SJSA1 (cell line): ENCODE data around the gene PURA. TPM values are rescaled to one million over a fixed set of nuclear protein-coding genes. Genes with fewer than 3 reads are reported as not detected.

Source experiments
- DNase-seq, 2 experiments: peaks; one replicate each; pipeline ENCODE4 v3.0.0-alpha.2; 2015 to 2020; ENCODE audit warnings: low spot score in 2 of 2, low read depth in 1 of 2
- H3K27ac ChIP-seq: fragments of 250-450 bp; sonication (Bioruptor Pico); 2 replicates; pipeline ENCODE4 v1.5.1; 2020; ENCODE audit warnings: mild to moderate bottlenecking, moderate library complexity
- H3K27me3 ChIP-seq: fragments of 250-450 bp; sonication (Bioruptor Pico); replicated peaks from 2 replicates; pipeline ENCODE4 v1.5.1; 2020; ENCODE audit warnings: mild to moderate bottlenecking, moderate library complexity
- H3K36me3 ChIP-seq: fragments of 250-450 bp; sonication (Bioruptor Pico); 2 replicates; pipeline ENCODE4 v1.5.1; 2020; ENCODE audit warnings: mild to moderate bottlenecking
- H3K4me1 ChIP-seq: fragments of 250-450 bp; sonication (Bioruptor Pico); replicated peaks from 2 replicates; pipeline ENCODE4 v1.6.1; 2021; ENCODE audit warnings: mild to moderate bottlenecking
- H3K4me3 ChIP-seq: fragments of 250-450 bp; sonication (Bioruptor Pico); 2 replicates; pipeline ENCODE4 v1.5.1; 2020; ENCODE audit warnings: mild to moderate bottlenecking
- H3K9me3 ChIP-seq: fragments of 250-450 bp; sonication (Bioruptor Pico); replicated peaks from 2 replicates; pipeline ENCODE4 v1.5.1; 2020; ENCODE audit warnings: mild to moderate bottlenecking
- total RNA-seq: library from RNA; depleted of rRNA; stranded (reverse); fragments of >200 nt; shearing (Covaris generic); gene quantifications from 2 replicates; pipeline ENCODE4 v1.2.3, GENCODE V29; 2014

PURA gene
- total RNA-seq, 1 experiment from 2014 or later: 16.7 TPM

DNA sequence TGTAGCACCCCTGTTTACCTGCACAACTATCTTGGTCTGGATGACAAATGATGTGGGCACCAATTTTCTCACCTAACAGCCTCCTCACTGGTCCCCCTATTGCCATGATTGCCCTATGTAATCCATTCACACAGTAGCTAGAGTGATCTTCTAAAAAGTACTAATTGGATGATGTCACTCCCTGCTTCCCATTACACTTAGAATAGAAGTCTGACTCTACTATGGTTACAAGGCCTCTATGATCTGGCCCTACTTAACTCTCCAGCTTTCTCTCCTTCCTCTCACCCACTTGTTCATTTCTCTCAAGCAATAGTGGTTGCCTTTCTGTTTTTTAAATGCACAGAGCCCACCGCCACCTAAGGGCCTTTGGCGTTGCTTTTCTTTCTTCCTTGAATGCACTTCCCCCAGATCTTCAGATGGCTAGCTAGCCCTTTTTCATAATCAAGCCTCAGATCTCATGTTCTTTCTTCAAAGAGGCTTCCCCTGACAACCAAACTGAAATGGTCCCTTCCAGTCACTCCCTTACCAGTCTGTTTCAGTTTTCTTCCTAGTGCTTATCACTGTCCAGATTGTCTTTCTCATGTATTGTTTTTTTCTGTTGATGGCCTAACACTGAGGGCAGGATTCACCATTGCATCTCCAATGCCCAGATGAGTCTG lies 20.5 kb downstream of the PURA start:
- no peak for DNase-seq
- Histone ChIP-seq H3K27ac (no peak overlapping the region), H3K27me3 (no peaks in the 10 kb centered on the region), H3K9me3 (no peaks in the 10 kb centered on the region), H3K36me3 (no peaks in the 10 kb centered on the region), H3K4me1 (peaks cover 16% of the 10 kb centered on the region), H3K4me3 (no peak overlapping the region)

- no peak overlapping the region for H3K27ac ChIP-seq
- peaks cover 16% of the 10 kb centered on the region for H3K4me1 ChIP-seq
- no peaks in the 10 kb centered on the region for H3K36me3 ChIP-seq
- no peaks in the 10 kb centered on the region for H3K9me3 ChIP-seq
- H3K4me3 ChIP-seq: no peak overlapping the region
- peak in 1 of 2 experiments; percentile 29 for DNase-seq
- H3K27me3 ChIP-seq: no peaks in the 10 kb centered on the region
Measured at GRCh38 chr5:140135127-140135526, 21.2 kb downstream of the PURA start.

DNA sequence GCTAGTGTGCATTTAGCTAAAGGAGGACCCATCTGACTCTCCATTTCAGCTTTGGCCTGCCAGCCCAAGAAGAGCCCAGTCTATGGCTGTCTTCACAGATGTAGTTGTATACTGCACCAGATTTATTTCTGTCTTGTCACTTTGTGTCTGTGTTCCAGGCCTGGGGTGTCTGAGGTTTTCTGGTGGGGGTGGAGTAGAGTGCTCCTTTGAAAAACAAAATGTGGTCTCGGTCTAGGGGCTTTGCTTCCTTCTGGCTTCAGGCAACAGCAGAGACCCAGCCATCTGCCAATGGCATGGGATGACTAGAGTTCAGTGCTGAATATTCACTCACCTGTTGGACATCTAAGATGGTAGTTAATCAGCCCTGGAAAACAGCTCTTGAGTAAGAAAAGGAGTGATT lies 22.7 kb downstream of the PURA start:
- Histone ChIP-seq H3K36me3 (no peaks in the 10 kb centered on the region), H3K4me3 (no peak overlapping the region), H3K4me1 (peaks cover 11% of the 10 kb centered on the region), H3K27me3 (no peaks in the 10 kb centered on the region), H3K27ac (no peak overlapping the region), H3K9me3 (no peaks in the 10 kb centered on the region)
- DNase-seq: peak in 1 of 2 experiments; percentile 33

DNA sequence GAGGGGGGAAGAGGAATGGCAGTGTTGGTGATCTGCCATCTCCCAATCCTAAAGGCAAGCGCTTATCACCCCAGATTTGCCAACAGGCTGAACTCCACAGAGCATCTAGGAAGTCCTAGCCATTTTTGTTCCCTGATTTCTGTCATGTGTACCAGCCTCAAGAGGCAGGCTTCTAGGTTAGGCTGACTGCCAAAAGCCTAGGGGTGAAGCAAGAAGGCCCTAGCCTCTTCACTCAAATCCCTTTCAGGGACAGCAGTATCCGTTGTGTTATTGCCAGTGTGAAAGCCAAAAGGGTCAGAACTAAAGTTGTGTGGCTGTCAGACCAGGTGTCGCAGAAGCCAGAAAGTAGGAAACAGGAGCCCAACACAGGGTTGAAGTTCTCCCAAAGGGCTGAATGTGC lies 26.5 kb downstream of the PURA start:
- Histone ChIP-seq H3K9me3 (no peaks in the 10 kb centered on the region), H3K27me3 (no peaks in the 10 kb centered on the region), H3K4me1 (no peaks in the 10 kb centered on the region), H3K36me3 (no peaks in the 10 kb centered on the region), H3K27ac (no peak overlapping the region), H3K4me3 (no peak overlapping the region)
- DNase-seq: peak in 1 of 2 experiments; percentile 16

- Histone ChIP-seq H3K27ac (no peak overlapping the region), H3K4me1 (no peaks in the 10 kb centered on the region; the same call in 1 of the 2 replicates), H3K9me3 (no peaks in the 10 kb centered on the region), H3K27me3 (no peaks in the 10 kb centered on the region), H3K36me3 (no peaks in the 10 kb centered on the region), H3K4me3 (no peak overlapping the region)
- peak in 1 of 2 experiments; percentile 35 for DNase-seq
Measured at GRCh38 chr5:140141241-140141640, 27.3 kb downstream of the PURA start.

DNA sequence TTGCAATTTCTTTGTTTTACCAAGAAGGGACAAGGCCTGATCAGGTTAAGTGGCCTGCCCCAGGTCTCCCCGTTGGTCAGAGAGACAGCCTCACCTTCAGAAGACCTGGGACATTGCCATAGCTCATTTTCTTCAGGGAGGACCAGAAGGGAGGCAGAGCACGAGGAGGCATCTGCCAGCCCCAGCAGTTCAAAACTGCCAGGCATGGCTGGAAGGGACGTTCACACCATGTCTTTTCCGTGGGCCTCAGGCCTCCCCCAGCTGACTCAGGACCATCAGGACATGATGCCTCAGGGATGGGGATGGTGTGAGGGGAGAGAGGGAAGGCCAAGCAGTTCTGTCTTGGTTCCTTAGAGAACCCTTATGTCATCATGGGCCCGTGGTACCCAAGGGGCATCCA lies 28.3 kb downstream of the PURA start:
- DNase-seq: peak in 1 of 2 experiments; percentile 36
- H3K9me3 ChIP-seq: no peaks in the 10 kb centered on the region
- no peak overlapping the region for H3K27ac ChIP-seq

GRCh38 chr5:140142856-140143255 lies 28.9 kb downstream of the PURA start:
- DNase-seq: peak in 1 of 2 experiments; percentile 30
- Histone ChIP-seq H3K36me3 (no peaks in the 10 kb centered on the region), H3K27ac (no peak overlapping the region), H3K4me3 (no peak overlapping the region), H3K4me1 (no peaks in the 10 kb centered on the region; the same call in 1 of the 2 replicates), H3K27me3 (no peaks in the 10 kb centered on the region), H3K9me3 (no peaks in the 10 kb centered on the region)

More for the DNA sequence above, 28.3 kb downstream of the PURA start:
- Histone ChIP-seq H3K4me1 (no peaks in the 10 kb centered on the region; the same call in 1 of the 2 replicates), H3K4me3 (no peak overlapping the region), H3K27me3 (no peaks in the 10 kb centered on the region), H3K36me3 (no peaks in the 10 kb centered on the region)

DNA sequence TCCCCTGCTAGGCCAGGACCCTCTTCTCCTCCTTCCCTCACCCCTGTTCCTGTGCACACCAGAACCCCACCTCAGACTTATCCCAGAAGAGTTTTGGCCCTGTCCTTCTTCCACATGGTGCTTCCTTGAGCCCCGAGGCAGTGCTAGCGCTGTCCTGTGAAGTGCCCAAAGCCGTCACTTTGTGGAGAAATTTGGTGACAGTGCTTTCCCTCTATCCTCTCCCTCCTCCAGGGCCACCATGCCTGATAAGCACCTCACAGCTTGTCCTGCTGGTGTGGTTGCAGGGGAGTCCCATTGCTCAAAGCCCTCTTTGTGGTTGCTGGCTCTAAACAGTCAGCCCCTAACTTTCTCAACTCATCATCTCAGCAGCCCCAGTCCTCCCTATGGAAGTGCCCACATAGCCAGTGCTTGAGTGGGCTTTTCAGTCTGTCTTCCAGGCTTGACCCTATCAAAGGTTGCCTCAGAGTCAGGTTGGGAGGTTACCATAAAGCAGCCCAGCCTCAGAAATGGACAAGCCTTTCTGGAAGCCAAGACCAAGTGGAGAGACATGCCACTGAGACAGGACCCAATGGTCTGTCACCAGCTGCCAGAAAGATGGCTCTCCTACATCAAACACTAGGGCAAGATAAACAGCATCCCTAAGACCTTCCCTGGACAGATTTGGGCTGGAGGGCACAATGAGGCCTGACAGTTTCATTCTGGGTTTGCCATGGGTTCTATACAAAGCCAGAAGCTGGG lies 29.8 kb downstream of the PURA start:
- peak in 1 of 2 experiments; percentile 29 for DNase-seq
- H3K9me3 ChIP-seq: no peaks in the 10 kb centered on the region
- no peaks in the 10 kb centered on the region for H3K36me3 ChIP-seq
- H3K27ac ChIP-seq: no peak overlapping the region
- H3K4me3 ChIP-seq: no peak overlapping the region
- H3K27me3 ChIP-seq: no peaks in the 10 kb centered on the region
- H3K4me1 ChIP-seq: no peaks in the 10 kb centered on the region; the same call in 1 of the 2 replicates

- peak in 1 of 2 experiments; percentile 36 for DNase-seq
Measured at GRCh38 chr5:140145256-140145655, 31.3 kb downstream of the PURA start.

DNA sequence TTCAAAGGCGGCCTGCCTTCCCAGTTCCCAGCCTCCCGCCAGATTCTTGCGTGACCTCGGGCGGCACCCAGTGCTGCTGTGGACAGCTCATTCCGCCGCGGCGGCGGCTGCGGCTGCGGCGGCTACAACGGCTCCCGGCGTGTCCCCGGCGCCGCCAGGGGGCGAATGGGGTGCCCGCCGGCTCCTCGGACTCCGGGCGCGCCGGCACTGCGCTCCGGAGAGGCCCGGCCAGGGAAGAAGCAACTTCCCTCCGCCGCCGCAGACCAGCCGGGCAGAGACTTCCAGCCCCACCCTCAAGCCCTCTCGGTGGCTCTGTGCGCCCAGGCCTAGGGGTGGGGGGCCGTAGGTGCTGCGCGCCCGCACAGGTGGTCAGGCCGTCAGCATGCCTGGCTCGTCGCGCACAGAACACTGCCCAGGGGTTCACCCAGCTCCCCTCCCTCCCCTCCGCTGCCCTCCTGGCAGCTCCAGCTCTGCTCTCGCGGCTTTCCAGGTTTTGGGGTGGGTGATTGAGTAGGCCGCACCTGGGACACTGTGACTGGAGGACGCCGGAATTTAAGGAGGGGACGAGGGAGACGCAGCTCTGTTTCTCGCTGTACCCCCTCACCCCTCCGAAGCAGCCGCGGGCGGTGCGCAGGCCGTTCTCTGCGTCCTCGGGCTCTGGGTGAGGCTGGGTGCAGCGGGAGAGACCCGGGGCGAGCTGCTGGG lies 32.1 kb downstream of the PURA start:
- Histone ChIP-seq H3K27ac (no peak overlapping the region), H3K27me3 (no peaks in the 10 kb centered on the region), H3K4me3 (no peak overlapping the region), H3K9me3 (no peaks in the 10 kb centered on the region), H3K36me3 (no peaks in the 10 kb centered on the region), H3K4me1 (no peaks in the 10 kb centered on the region; the same call in 1 of the 2 replicates)
- DNase-seq: peak in 1 of 2 experiments; percentile 51

More at GRCh38 chr5:140145256-140145655, 31.3 kb downstream of the PURA start:
- no peaks in the 10 kb centered on the region for H3K9me3 ChIP-seq
- H3K36me3 ChIP-seq: no peaks in the 10 kb centered on the region
- H3K27me3 ChIP-seq: no peaks in the 10 kb centered on the region
- H3K4me3 ChIP-seq: no peak overlapping the region
- H3K4me1 ChIP-seq: no peaks in the 10 kb centered on the region; the same call in 1 of the 2 replicates
- no peak overlapping the region for H3K27ac ChIP-seq

- H3K4me3 ChIP-seq: no peak overlapping the region
- no peak overlapping the region for H3K27ac ChIP-seq
- H3K4me1 ChIP-seq: no peaks in the 10 kb centered on the region; the same call in 1 of the 2 replicates
- H3K36me3 ChIP-seq: no peaks in the 10 kb centered on the region
- no peak for DNase-seq
- H3K27me3 ChIP-seq: no peaks in the 10 kb centered on the region
- no peaks in the 10 kb centered on the region for H3K9me3 ChIP-seq
Measured at GRCh38 chr5:140146523-140146842, 32.6 kb downstream of the PURA start.

DNA sequence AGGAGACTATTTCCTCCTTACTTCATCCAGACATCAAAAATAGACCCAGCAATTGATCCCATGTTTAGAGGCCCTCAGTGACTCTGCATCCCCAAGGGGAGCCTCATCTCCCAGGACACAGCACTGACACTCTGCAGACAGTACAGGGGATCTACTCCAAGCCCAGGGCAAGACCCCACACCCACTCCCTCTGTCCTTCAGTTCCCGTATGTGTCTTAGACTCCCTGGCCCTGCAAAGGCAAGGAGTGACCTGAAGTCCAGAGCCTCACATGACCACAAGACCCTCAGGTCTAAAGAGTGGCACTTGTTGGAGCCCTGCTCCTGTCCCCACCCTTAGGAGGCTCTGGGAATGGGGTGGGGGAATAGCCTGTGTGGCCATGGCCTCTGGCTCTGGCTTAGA lies 33.6 kb downstream of the PURA start:
- no peak overlapping the region for H3K4me3 ChIP-seq
- H3K27ac ChIP-seq: no peak overlapping the region
- no peaks in the 10 kb centered on the region for H3K36me3 ChIP-seq
- H3K4me1 ChIP-seq: no peaks in the 10 kb centered on the region; the same call in 1 of the 2 replicates
- H3K9me3 ChIP-seq: no peaks in the 10 kb centered on the region
- H3K27me3 ChIP-seq: no peaks in the 10 kb centered on the region
- DNase-seq: peak in 1 of 2 experiments; percentile 38

DNA sequence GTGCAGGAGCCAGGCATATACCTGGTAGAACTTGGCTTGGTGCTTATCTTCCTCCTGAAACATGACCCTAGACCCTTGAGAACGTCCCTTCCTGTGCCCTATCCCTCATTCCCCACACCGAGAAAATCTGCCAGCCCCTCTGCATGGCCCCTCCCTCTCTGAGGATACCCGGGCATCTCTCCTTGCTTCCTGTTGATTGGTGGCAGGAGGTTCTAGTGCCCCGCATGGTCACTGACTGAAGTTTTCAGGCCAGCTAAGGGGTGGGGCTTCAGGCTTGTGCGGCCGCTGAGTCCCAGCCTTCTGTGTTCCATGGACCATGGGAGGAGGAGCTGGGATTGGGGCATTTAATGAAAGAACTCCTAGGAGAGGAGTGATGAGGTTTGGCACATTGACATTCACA lies 34.6 kb downstream of the PURA start:
- no peaks in the 10 kb centered on the region; the same call in 1 of the 2 replicates for H3K4me1 ChIP-seq
- DNase-seq: no peak

DNA sequence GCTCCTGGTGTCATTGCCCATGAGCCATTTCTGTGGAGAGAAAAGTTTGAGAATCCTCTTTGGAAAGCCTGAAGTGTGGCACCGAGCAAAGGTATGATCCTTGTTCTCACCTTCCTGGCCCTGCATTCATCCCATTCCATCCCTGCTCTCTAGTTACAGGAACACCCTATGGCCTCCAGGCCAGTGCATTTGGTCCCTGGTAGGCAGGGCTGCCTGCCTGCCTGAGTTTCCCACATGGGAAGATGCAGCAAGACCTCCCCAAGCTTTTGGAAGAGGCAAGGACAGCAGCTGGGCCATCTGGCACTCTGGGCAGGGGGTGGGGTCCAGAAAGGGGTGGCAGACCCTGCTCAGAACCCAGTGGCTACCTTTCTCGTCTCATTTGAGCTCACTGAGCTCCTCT lies 36.3 kb downstream of the PURA start:
- Histone ChIP-seq H3K9me3 (no peaks in the 10 kb centered on the region), H3K4me1 (no peaks in the 10 kb centered on the region; the same call in 1 of the 2 replicates), H3K36me3 (no peaks in the 10 kb centered on the region), H3K4me3 (no peak overlapping the region), H3K27ac (no peak overlapping the region), H3K27me3 (no peaks in the 10 kb centered on the region)
- no peak for DNase-seq

More for the DNA sequence above, 34.6 kb downstream of the PURA start:
- Histone ChIP-seq H3K36me3 (no peaks in the 10 kb centered on the region), H3K27ac (no peak overlapping the region), H3K4me3 (no peak overlapping the region), H3K9me3 (no peaks in the 10 kb centered on the region), H3K27me3 (no peaks in the 10 kb centered on the region)
